CD4-positive, CD25-positive, alpha-beta regulatory T cell (primary cell): ENCODE measurements around the gene PDZD7. TPM values are rescaled to one million over a fixed set of nuclear protein-coding genes. Genes with fewer than 3 reads are reported as not detected.

Experiments used
- ATAC-seq, 2 donors: fragments of 150-1000 bp; cut with Tn5 transposase; one replicate each; pipeline ENCODE4 v1.10.0; 2021; ENCODE audit warnings: low read depth in 2 of 2, moderate number of reproducible peaks in 2 of 2, moderate library complexity in 1 of 2
- DNase-seq, 3 donors: peaks; one replicate each; pipeline versions ENCODE4 v3.0.0 to v3.0.0-alpha.2; 2012 to 2022; ENCODE audit warnings: mixed read lengths in 1 of 3
- H3K27ac ChIP-seq: one replicate; pipeline ENCODE4 v1.7.0; 2013; ENCODE audit warnings: mild to moderate bottlenecking, low read length; ENCODE audit not compliant: insufficient read depth, poor library complexity, severe bottlenecking
- H3K27me3 ChIP-seq: one replicate; pipeline ENCODE4 v1.7.0; 2013; ENCODE audit warnings: low read length; ENCODE audit not compliant: control insufficient read depth, insufficient read depth
- H3K36me3 ChIP-seq: one replicate; pipeline ENCODE4 v1.7.0; 2013; ENCODE audit warnings: mild to moderate bottlenecking, low read length, moderate library complexity; ENCODE audit not compliant: control insufficient read depth, insufficient read depth
- H3K4me1 ChIP-seq: 2 replicates; pipeline ENCODE4 v1.7.0; 2013; ENCODE audit warnings: mild to moderate bottlenecking, low read length; ENCODE audit not compliant: insufficient read depth, control insufficient read depth, poor library complexity, severe bottlenecking
- H3K4me3 ChIP-seq: one replicate; pipeline ENCODE4 v1.7.0; 2013; ENCODE audit warnings: low read depth, mild to moderate bottlenecking, low read length, moderate library complexity
- H3K9me3 ChIP-seq, 2 experiments: 1 replicate in 1 of 2; 2 replicates in 1 of 2; pipeline ENCODE4 v1.7.0; 2013; ENCODE audit warnings: low read length in 2 of 2, mild to moderate bottlenecking in 1 of 2, moderate library complexity in 1 of 2; ENCODE audit not compliant: control insufficient read depth in 2 of 2
- H3K27ac Mint-ChIP-seq, 3 donors: one replicate each; pipeline ENCODE4 v1.8.0; 2020 to 2022; ENCODE audit warnings: mild to moderate bottlenecking in 3 of 3, mixed read lengths in 3 of 3, moderate library complexity in 2 of 3
- H3K27me3 Mint-ChIP-seq: one replicate; pipeline ENCODE4 v1.8.0; 2022; ENCODE audit warnings: mild to moderate bottlenecking, mixed read lengths
- H3K36me3 Mint-ChIP-seq: one replicate; pipeline ENCODE4 v1.8.0; 2020; ENCODE audit warnings: mixed read lengths
- H3K4me1 Mint-ChIP-seq, 4 donors: one replicate each; pipeline ENCODE4 v1.8.0; 2020 to 2022; ENCODE audit warnings: mixed read lengths in 4 of 4, mild to moderate bottlenecking in 1 of 4
- H3K4me3 Mint-ChIP-seq, 4 donors: one replicate each; pipeline ENCODE4 v1.8.0; 2020 to 2022; ENCODE audit warnings: mild to moderate bottlenecking in 4 of 4, mixed read lengths in 4 of 4, moderate library complexity in 3 of 4
- H3K9me3 Mint-ChIP-seq, 7 donors: one replicate each; pipeline ENCODE4 v1.8.0; 2020 to 2022; ENCODE audit warnings: mixed read lengths in 7 of 7, mild to moderate bottlenecking in 3 of 7, moderate library complexity in 2 of 7
- polyA plus RNA-seq, 4 donors: library from polyadenylated mRNA; unstranded; fragments of 300-500 nt; fragmentation: Illumina TruSeq; gene quantifications; one replicate each; pipeline ENCODE4 v1.2.3, GENCODE V29; 2021
- total RNA-seq: library from RNA; stranded (reverse); gene quantifications from one replicate; pipeline ENCODE4 v1.2.3, GENCODE V29; 2022

The PDZD7 gene
- total and polyA plus RNA-seq, 5 donors from 2014 or later = 0.59 to 3.5 (median 0.78) TPM

DNA sequence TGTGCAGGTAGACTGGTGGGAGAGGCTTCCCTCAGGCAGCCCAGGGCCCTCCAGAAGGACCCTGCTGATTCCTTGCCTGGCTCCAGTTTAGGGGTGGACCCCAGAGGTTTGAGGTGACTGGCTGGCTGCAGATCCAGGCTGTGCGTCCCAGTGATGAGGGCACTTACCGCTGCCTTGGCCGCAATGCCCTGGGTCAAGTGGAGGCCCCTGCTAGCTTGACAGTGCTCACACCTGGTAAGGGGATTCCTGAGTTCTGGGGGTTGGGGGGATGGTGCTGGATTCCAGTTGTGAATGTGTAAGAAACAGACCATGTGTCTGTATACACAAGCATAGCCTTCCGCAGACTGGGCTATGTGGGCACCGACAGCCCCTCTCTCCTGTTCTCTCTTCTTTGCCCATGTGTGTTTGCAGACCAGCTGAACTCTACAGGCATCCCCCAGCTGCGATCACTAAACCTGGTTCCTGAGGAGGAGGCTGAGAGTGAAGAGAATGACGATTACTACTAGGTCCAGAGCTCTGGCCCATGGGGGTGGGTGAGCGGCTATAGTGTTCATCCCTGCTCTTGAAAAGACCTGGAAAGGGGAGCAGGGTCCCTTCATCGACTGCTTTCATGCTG is 33.6 kb upstream of the PDZD7 start:
- Mint-ChIP-seq H3K27me3 (peaks cover 48% of the 10 kb centered on the region), H3K4me3 (peak overlapping the region in 2 of 4 donors; percentile 33 to 62), H3K4me1 (peaks cover 7 to 55% (median 22%) of the 10 kb centered on the region in 4 donors), H3K36me3 (peaks cover 3% of the 10 kb centered on the region), H3K9me3 (no peaks in the 10 kb centered on the region), H3K27ac (no peak overlapping the region)
- H3K27me3 ChIP-seq = peaks cover 25% of the 10 kb centered on the region
- H3K36me3 ChIP-seq = no peaks in the 10 kb centered on the region
- no peak overlapping the region for H3K4me3 ChIP-seq
- H3K9me3 ChIP-seq = no peaks in the 10 kb centered on the region
- ATAC-seq (no peak), DNase-seq (no peak)
- no peak overlapping the region for H3K27ac ChIP-seq
- peaks cover 56% of the 10 kb centered on the region for H3K4me1 ChIP-seq

- ATAC-seq = no peak
- Mint-ChIP-seq H3K27ac (no peak overlapping the region), H3K27me3 (peaks cover 48% of the 10 kb centered on the region), H3K9me3 (no peaks in the 10 kb centered on the region), H3K4me1 (peaks cover 7 to 57% (median 22%) of the 10 kb centered on the region in 4 donors), H3K4me3 (peak overlapping the region; percentile 48 to 77 (median 56)), H3K36me3 (peaks cover 3% of the 10 kb centered on the region)
- no peak overlapping the region for H3K4me3 ChIP-seq
- no peak overlapping the region for H3K27ac ChIP-seq
- no peaks in the 10 kb centered on the region for H3K9me3 ChIP-seq
- H3K36me3 ChIP-seq = no peaks in the 10 kb centered on the region
- DNase-seq = no peak
- peaks cover 25% of the 10 kb centered on the region for H3K27me3 ChIP-seq
- peaks cover 57% of the 10 kb centered on the region for H3K4me1 ChIP-seq
Observed at GRCh38 chr10:101063548-101064414, 32.9 kb upstream of the PDZD7 start.

GRCh38 chr10:101063050-101063525 is 32.2 kb upstream of the PDZD7 start:
- H3K27me3 ChIP-seq = peaks cover 25% of the 10 kb centered on the region
- no peaks in the 10 kb centered on the region for H3K36me3 ChIP-seq
- H3K4me1 ChIP-seq = peaks cover 57% of the 10 kb centered on the region
- DNase-seq = no peak
- H3K9me3 ChIP-seq = no peaks in the 10 kb centered on the region
- H3K4me3 ChIP-seq = no peak overlapping the region
- Mint-ChIP-seq H3K27me3 (peaks cover 48% of the 10 kb centered on the region), H3K36me3 (peaks cover 3% of the 10 kb centered on the region), H3K4me3 (peak overlapping the region in 3 of 4 donors; percentile 28 to 77 (median 62)), H3K27ac (no peak overlapping the region), H3K9me3 (no peaks in the 10 kb centered on the region), H3K4me1 (peaks cover 7 to 57% (median 22%) of the 10 kb centered on the region in 4 donors)
- no peak for ATAC-seq
- no peak overlapping the region for H3K27ac ChIP-seq

DNA sequence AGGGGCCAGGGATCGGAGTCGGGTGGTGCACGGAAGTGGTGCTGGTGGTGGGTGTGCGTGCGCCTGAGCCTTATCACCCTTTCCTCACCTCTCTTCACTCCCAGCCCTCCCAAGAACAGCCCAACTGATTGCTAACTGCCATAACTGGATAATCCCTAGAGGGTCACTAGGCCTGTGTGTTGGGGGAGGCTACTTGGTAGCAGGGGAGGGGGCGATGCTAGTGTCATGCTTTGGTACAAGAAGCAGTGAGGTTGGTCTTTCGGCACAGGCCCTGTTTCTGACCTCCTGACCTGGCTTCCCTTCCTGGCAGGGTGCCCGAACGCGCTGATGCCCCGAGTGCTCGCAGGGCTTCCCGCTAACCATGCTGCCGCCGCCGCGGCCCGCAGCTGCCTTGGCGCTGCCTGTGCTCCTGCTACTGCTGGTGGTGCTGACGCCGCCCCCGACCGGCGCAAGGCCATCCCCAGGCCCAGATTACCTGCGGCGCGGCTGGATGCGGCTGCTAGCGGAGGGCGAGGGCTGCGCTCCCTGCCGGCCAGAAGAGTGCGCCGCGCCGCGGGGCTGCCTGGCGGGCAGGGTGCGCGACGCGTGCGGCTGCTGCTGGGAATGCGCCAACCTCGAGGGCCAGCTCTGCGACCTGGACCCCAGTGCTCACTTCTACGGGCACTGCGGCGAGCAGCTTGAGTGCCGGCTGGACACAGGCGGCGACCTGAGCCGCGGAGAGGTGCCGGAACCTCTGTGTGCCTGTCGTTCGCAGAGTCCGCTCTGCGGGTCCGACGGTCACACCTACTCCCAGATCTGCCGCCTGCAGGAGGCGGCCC is 31.5 kb upstream of the PDZD7 start:
- Histone ChIP-seq H3K4me3 (no peak overlapping the region), H3K27me3 (peaks cover 25% of the 10 kb centered on the region), H3K36me3 (no peaks in the 10 kb centered on the region), H3K27ac (no peak overlapping the region), H3K4me1 (peaks cover 53% of the 10 kb centered on the region), H3K9me3 (no peaks in the 10 kb centered on the region)
- peaks cover 3% of the 10 kb centered on the region for H3K36me3 Mint-ChIP-seq
- peaks cover 42% of the 10 kb centered on the region for H3K27me3 Mint-ChIP-seq
- peak; percentile 20 to 36 for ATAC-seq
- peak overlapping the region; percentile 76 to 95 (median 83) for H3K4me3 Mint-ChIP-seq
- H3K9me3 Mint-ChIP-seq = no peaks in the 10 kb centered on the region
- DNase-seq = peak; percentile 43 to 69 (median 53)
- H3K27ac Mint-ChIP-seq = no peak overlapping the region
- peaks cover 7 to 53% (median 20%) of the 10 kb centered on the region in 4 donors for H3K4me1 Mint-ChIP-seq

GRCh38 chr10:101061624-101062231 is 30.8 kb upstream of the PDZD7 start, which contains the start of gene KAZALD1:
TSS of gene KAZALD1 (plus strand) at chr10:101061989. CDS start at chr10:101062593, 604 bp downstream.
- peak within 1 kb of the TSS; percentile 92 to 95 (median 94) for H3K4me3 Mint-ChIP-seq
- Histone ChIP-seq H3K9me3 (no peaks in the 10 kb centered on the region), H3K27me3 (peaks cover 25% of the 10 kb centered on the region), H3K4me1 (peaks cover 46% of the 10 kb centered on the region), H3K36me3 (no peaks in the 10 kb centered on the region), H3K27ac (peak within 1 kb of the TSS; percentile 86), H3K4me3 (peak within 1 kb of the TSS; percentile 97)
- H3K9me3 Mint-ChIP-seq = no peaks in the 10 kb centered on the region
- H3K27ac Mint-ChIP-seq = peak within 1 kb of the TSS; percentile 48 to 95 (median 93)
- DNase-seq (no peak), ATAC-seq (peak in 1 of 2 donors; percentile 0)
- peaks cover 3% of the 10 kb centered on the region for H3K36me3 Mint-ChIP-seq
- peaks cover 7 to 49% (median 19%) of the 10 kb centered on the region in 4 donors for H3K4me1 Mint-ChIP-seq
- peaks cover 35% of the 10 kb centered on the region for H3K27me3 Mint-ChIP-seq

DNA sequence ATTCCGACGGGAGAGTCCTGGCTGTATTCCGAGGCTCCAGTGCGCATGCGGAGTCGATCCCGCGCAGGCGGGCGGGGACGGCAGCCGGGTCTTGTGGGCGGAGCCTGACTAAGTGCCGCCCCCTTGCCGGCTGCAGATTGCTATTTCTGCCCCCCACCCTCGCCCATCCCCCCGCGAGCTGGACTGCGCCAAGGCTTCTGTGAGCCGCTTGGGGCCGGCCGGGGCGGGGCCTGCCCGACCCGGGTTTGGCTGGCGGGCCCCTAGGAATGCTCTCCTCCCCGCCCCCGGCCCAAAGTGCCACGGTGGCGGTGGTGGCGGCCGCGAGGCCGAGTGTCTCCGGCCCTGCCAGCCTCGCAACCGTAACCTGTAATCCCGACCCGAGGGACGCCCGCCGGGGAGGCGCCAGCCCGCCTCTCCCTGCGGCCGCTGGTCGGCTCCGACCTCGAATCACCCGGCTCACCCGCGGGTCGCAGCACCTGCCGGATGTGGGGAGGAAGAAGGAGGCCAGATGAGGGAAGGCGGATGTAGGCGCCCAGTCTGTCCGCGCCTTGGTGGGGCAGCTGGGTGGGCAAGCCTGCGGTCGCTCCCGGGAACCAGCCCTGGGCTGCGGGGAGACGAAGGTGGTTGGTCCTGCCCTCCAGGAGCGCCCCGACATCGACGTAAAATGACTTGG is 30.2 kb upstream of the PDZD7 start:
- Mint-ChIP-seq H3K4me3 (peak overlapping the region; percentile 92 to 95 (median 94)), H3K27ac (peak overlapping the region; percentile 48 to 95 (median 93)), H3K9me3 (no peaks in the 10 kb centered on the region), H3K27me3 (peaks cover 29% of the 10 kb centered on the region), H3K4me1 (peaks cover 7 to 43% (median 18%) of the 10 kb centered on the region in 4 donors), H3K36me3 (peaks cover 3% of the 10 kb centered on the region)
- Histone ChIP-seq H3K27ac (peak overlapping the region; percentile 86), H3K4me3 (peak overlapping the region; percentile 97), H3K4me1 (peaks cover 40% of the 10 kb centered on the region), H3K27me3 (peaks cover 21% of the 10 kb centered on the region), H3K9me3 (no peaks in the 10 kb centered on the region), H3K36me3 (no peaks in the 10 kb centered on the region)
- DNase-seq (peak; percentile 53 to 90 (median 85)), ATAC-seq (peak; percentile 68 to 72)
